Measurements from ENCODE around the gene USHBP1.

USHBP1 gene

GRCh38 chr19:17210296-17210695 lies 54.2 kb downstream of the USHBP1 start:
- DNase-seq, result no peak

GRCh38 chr19:17209126-17210036 lies 55.2 kb downstream of the USHBP1 start:
- DNase-seq, result peak; percentile 50

- DNase-seq, result no peak
These were observed 57.6 kb downstream of the USHBP1 start for GRCh38 chr19:17206736-17207581.

GRCh38 chr19:17205237-17206140 lies 59.1 kb downstream of the USHBP1 start:
- DNase-seq, result peak; percentile 61

GRCh38 chr19:17202713-17203112 lies 61.8 kb downstream of the USHBP1 start:
- DNase-seq, result no peak

- no peak for DNase-seq
These were observed 62.3 kb downstream of the USHBP1 start for GRCh38 chr19:17202249-17202648.

GRCh38 chr19:17200408-17201079 lies 64.0 kb downstream of the USHBP1 start:
- DNase-seq, result no peak
